Suprapubic skin (tissue), 3 donors: ENCODE measurements around the gene RTEL1.

Experiments used
- EP300 ChIP-seq: sonication (generic); formaldehyde crosslinking; IDR thresholded peaks from one replicate; pipeline ENCODE4 v1.6.1; 2017; ENCODE audit warnings: antibody characterized with exemption
- POLR2A ChIP-seq, 2 donors: fragments of 450-650 bp; IDR thresholded peaks; one replicate each; pipeline ENCODE4 v1.6.1; 2017; ENCODE audit warnings: antibody characterized with exemption in 2 of 2, mild to moderate bottlenecking in 2 of 2, moderate library complexity in 2 of 2
- TF ChIP-seq, protein P1 (sequence below), 2 donors: fragments of 200-600 bp in 1 of 2; fragments of 450-650 bp in 1 of 2; sonication (generic) in 1 of 2; IDR thresholded peaks; one replicate each; pipeline ENCODE4 v1.5.1; 2016 to 2019; ENCODE audit warnings: antibody characterized with exemption in 2 of 2, mild to moderate bottlenecking in 1 of 2, moderate library complexity in 1 of 2

DNA sequence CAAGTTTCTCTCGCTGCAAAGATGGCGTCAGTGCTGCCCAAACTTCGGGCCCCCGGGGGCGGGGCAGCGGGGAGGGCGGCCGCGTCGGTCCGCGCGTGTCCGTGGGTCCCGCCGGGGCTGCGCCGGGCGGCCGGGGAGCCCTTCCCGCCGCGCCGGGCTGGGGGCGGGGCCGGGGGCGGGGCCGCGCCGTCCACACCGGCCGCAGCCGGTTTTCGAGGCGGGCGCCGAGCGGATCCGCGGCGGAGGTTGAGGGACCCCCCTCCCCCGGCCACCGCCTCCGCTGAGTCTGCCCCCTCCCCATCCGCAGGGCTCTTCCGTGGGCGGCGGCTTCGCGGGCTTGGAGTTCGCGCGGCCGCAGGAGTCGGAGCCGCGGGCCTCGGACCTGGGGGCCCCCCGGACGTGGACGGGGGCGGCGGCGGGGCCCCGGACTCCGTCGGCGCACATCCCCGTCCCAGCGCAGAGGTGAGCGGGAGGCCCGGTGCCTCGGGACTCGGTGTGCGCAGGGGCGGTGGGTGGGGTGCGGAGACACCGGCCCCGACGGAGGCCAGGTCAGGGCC, 82.0 kb downstream of the RTEL1 start:
- TF ChIP-seq, protein P1, sequence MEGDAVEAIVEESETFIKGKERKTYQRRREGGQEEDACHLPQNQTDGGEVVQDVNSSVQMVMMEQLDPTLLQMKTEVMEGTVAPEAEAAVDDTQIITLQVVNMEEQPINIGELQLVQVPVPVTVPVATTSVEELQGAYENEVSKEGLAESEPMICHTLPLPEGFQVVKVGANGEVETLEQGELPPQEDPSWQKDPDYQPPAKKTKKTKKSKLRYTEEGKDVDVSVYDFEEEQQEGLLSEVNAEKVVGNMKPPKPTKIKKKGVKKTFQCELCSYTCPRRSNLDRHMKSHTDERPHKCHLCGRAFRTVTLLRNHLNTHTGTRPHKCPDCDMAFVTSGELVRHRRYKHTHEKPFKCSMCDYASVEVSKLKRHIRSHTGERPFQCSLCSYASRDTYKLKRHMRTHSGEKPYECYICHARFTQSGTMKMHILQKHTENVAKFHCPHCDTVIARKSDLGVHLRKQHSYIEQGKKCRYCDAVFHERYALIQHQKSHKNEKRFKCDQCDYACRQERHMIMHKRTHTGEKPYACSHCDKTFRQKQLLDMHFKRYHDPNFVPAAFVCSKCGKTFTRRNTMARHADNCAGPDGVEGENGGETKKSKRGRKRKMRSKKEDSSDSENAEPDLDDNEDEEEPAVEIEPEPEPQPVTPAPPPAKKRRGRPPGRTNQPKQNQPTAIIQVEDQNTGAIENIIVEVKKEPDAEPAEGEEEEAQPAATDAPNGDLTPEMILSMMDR (IDR thresholded peaks at IDR 0.05): no peak
- TF ChIP-seq POLR2A (IDR thresholded peaks at IDR 0.05): no peak
- no peak for TF ChIP-seq EP300
